GM19351 (cell line): ENCODE data around the gene CFAP299.
"Not testable (repeated sequence)": the region's sequence is repeated elsewhere in the genome, so short reads cannot be mapped to it uniquely, and the experiment has no call there.

ENCODE experiments used
- ATAC-seq: cut with Tn5 transposase; IDR thresholded peaks from one replicate; pipeline ENCODE4 v1.9.1; 2021; ENCODE audit warnings: mild to moderate bottlenecking, moderate library complexity; ENCODE audit not compliant: unreplicated experiment

Gene CFAP299

DNA sequence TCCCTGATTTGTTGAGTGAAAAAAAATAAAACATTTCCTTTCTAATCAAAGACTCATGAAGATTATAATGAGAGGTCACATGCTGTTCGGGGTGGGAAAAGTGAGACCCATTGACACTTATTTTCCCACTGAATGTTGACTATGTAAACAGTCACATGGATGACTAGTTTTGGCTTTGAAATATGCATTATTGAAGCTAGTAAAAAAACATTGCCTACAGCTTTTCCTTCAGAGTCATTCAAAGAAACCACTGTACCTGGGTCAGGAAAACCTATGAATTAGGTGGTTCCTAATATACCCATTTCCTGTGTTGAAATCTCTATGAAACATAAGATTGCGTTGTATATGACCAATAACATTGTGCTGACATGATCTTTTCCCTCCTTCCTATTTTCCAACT, 251.2 kb downstream of the CFAP299 start:
- no peak for ATAC-seq

DNA sequence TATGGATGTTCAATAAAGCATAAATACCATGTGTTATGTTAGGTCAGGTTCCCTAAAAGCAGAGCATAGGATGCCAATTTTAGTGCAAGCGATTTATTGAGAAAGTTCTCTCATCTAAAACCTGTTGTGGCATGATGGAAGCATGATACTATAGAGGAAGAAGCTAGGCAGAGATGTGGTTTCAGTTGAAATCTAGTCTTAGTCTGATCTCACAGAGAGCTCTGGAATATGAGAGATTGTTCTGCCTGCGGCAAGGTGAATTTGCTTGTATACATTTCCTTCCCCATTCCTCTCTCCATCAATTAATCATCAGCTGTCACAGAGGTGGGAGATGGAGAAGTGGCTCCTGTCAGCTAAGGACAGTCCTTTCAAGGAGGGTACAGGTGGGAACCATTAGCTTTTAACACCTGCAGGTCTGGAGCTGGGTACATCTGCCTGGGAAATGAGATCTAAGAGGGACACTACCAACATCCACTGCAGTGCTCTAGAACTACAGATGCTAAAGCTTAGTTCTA, 252.4 kb downstream of the CFAP299 start:
- ATAC-seq, result no peak

DNA sequence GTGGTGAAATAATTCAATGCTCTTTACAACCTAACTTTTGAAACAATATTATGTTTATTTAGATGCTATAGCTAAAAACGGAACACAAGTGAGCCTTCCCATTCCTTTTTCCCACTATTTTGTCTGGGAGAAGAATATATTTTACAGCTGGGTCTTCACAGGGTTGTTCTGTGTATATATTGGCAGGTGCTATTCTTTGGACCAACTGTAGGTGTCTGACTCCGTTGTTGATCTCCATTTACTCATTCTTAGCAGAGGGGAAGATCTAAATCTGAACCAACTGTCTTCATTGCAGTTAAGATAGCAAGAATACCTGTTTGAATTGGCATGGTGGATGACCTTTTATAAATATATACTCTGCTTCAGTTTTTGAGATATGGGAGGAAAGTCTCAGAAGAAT, 257.4 kb downstream of the CFAP299 start:
- ATAC-seq, result peak; percentile 81

DNA sequence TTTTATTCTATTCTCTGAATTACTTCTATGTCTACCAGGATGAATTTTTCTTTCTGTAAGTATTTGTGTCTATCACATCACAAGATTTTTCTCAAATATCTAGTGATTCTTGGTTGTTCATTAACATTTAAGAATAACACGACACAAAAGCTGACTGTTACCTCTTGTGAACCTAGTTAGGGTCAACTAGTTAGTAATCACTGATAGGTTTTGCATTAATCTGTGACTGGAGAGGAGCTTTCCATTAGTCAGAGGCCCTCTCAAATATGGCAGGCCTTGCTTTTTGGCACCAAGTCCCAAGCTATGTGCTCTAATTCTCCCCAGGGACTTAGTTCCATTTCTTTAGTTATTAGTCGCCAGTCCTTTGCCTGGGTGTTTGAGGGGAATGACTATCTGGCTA, 259.2 kb downstream of the CFAP299 start:
- no peak for ATAC-seq

DNA sequence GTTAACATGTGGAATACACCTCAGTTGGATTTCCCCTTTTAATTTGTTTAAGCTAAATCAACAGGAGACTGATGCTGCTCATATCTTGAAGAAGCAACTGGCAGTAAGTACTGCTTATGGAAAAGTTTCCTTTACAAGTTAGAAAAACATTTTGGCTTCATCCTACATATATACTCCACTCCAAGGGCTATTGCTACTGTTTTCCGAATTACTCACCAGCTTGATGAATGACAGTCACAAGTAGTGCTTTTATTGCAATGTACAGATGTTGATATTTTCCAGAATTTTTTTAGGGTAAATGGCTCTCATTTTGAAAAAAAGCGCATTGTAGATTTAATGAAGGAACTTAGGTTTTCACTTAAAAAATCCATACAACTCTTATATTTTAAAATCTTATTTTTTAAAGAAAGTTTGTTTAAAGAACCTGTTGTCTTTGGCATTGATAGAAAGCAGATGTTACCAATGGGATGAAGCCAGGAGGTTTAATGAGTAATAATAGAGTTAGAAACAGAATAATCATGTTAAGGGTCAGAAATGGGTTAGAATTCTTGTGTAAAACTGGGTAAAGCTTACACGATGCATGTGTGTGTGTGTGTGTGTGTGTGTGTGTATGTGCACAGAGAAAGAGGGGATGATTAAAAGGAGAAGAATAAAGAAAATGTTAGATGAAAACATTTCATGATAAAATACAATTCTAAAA, 272.9 kb downstream of the CFAP299 start:
- ATAC-seq, result no peak

DNA sequence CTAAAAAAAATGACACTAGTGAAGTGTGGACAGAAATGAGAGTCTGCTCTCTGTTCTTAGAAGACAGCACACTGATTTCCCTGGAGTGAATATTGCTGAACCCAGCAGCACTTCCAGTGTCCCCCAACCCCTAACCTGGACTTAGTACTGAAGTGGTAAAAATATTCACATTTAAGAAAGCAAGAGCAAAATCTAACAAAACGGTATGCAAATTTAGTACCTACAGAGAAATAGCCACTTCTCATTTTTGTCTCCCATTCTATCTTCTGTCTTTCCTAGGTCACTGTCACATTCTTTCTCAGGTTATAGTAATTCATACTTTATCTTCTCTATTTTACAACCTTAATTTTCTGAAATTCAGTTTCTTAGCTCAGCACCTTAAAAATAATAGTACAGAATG, 274.7 kb downstream of the CFAP299 start:
- ATAC-seq, result no peak

DNA sequence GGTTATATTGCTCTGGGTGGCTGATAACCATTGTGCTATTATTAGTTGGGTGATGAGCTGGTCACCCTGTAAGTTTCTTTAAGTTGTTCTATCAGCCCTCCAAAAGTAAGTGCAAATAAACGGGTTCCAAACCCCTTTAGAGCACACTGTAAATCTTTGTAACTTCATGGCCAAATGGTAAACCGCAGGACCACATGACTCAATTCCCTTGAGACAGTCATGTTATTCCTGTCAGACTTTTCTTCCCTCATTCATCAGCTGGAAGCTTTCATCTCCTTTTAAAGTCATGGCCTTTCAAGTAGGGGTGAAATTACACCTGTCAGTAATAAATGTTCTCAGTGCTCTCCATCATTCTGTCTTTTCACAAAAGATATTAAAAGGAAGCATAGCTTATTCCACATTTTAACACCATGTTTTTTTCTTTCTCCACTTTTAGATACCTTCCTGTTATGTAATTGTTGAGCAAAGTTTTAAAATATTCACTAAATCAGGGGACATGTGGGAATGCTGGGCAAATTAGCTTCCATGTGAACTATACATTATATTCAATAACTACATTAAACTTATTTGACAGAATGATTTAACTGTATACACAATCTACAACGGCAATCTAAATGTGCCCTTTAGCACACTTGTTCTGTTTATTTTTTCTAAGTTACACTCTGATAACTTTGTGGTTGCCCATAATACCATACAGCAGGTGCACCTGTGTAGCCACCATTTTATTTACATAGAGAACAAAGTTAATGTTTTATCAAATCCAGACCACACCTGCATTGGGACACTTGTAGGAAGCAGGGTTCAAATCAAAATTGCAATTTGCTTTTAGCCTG, 275.5 kb downstream of the CFAP299 start:
- ATAC-seq, result peak; percentile 83

DNA sequence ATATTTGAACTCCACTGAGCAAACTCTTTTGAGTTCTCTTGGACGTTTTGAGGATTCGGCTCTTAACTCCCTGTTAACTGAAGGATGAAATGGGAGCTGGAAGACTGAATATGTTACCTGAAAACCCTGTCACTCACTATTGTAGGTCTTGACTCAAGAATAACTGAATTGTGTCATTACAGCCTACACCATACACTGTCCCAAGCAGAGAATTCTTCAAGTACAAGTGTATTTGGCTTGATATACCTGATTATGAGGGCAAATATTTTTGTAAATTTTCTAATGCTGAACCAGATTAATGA, 276.1 kb downstream of the CFAP299 start:
- ATAC-seq, result peak; percentile 6

DNA sequence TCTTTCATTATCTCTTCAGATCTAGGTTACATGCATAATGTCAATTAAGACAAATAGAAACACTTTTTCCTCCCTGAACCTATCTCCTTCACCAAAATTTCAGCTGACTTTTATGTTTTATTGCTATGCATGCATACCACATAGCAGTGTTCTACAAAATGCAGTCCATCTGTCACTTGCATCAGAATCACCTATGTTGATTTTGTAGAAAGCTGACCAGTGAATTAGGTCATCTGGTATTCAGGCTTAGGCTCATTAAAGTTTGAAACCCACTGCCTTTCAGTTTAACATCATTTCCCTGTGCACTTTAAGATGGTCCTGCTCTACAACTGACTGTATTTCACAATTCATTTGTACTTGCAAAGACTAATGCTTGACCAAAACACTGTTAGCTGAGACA, 277.9 kb downstream of the CFAP299 start:
- no peak for ATAC-seq

DNA sequence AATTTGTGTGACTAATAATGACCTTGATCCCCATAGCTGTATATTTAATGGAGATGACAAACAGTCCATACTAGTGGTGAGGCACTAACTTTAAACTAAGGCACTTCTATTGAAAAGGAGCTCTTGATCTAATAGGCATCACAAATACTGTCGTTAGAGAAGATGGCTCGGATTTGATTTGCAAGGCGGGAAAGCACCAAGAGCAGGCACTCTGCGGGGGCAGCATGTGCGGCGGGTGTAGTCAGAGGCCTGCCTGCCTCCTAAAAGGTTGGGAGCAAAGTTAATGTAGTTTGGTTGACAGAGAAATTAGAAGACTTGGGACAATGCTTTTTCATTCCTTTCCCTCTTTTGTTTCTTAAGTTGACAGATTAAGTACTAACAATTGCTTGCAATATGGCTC, 278.8 kb downstream of the CFAP299 start:
- ATAC-seq, result no peak

DNA sequence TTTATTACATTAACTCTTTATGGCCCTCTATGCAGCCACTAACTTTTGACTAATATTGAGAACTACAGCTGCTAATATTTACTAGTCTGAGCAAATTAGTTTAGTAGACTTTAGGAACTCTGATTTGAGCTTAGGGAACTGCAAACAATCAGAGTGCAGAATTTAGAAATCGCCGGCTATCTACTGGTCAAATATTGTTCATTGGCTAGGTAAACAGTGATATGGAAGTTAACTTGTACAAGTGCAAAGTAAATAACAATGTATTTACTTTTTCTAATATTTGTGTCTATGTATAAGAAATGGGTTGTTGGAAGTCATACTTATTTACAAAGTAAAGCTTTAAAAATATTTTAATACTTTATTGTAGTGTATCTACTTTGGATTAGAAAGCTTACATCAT, 279.6 kb downstream of the CFAP299 start:
- no peak for ATAC-seq

DNA sequence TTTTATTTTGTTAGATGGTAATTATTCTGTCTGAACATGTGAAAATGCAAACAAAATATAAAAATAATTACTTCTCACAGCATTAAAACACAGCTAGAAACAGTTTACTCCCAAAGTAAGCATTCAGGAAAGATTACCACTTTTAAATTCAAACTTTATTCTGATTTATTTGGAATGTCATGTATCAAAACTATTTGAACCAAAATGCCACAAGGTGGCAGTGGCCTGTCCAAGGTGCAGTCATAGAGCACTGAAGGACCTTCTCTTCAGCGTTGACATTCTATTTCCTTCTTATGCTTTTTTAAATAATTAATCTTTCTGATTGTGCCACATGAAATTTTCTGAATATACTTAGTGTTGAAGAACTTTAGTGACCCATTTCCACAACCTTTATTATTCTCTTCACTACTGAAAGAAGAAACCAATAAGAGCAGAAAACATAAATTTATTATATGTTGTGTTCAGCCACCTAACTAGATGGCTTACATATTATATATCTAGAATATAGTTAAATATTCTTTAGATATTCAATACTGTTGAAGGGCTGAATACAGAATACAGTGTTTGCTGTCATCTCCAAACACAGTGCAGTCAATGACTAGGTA, 283.6 kb downstream of the CFAP299 start:
- no peak for ATAC-seq

DNA sequence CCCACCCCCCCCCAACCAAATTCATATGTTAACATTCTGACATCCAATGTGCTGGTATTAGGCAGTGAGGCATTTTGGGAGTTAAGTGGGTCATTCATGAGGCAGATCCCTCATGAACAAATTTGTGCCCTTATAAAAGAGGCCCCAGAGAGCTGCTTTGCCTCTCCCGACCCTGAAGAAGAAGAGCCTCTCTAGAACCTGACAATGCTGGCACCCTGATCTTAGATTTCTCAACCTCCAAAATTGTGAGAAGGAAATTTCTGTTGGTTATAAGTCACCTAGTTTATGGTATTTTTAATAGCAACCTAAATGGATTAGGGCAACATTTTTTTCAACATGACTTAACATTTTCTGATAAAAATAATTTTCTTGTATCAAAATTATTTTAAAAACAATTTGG, 296.3 kb downstream of the CFAP299 start:
- no peak for ATAC-seq

DNA sequence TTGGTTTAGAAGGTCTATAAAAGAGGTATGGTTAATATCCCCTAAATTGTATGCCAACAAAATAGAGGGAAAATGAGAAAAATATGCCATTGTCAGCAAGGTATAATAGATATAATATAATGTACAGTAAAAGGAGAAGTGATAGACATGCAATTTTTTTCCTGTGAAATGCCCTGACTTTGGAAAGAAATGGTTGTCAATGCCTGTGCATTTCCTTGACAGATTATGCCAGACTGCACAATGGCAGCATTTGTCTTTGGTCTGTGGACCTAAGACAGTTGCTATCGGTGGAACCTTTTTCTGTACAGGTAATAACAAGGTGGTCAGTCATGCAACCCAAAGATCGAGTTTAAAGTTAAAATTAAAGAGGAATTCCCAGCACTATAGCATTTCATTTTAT, 301.7 kb downstream of the CFAP299 start:
- no peak for ATAC-seq

DNA sequence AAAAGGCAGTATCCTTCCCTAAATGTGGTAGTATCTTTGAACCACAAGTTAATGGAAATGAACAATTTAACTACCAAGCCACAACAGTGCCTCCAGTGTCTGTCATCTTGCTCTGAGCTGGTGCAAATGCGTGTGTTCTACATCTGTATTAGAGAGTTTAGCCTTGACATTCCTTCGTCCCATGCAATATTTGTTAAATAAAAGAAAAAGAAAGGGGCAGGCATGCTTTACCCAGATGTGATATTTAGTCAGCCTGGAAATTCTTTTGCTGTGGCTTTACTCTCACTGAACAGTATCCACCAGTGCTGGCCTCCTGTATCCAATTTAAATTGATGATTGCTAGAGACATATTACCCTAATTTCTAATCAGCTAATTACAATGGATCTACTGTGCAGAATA, 310.5 kb downstream of the CFAP299 start:
- ATAC-seq, result no peak

DNA sequence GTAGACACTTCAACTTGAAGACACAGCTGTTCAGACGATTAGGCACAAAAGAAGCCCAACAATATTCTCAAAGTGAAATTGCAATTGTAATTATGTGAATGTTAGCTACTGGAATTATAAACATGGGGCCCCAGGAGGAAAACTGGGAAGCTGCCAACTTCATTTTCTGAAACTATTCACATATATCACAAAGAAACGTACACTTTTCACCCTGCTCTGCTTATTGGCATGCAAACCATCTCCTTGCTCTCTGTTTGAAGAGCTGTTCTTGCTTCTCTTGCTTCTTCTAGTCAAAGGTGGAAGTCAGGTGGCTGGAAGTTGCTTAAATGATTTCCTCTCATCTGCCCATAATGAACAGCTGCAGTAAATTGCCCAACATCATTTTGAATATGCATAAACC, 320.1 kb downstream of the CFAP299 start:
- ATAC-seq, result no peak

DNA sequence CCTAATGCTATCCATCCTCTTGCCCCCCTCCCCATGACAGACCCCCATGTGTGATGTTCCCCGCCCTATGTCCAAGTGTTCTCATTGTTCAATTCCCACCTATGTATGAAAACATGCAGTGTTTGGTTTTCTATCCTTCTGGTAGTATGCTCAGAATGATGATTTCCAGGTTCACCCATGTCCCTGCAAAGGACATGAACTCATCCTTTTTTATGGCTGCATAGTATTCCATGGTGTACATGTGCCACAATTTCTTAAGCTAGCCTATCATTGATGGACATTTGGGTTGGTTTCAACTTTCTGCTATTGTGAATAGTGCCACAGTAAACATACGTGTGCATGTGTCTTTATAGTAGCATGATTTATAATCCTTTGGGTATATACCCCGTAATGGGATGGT, 334.6 kb downstream of the CFAP299 start:
- not testable (repeated sequence) for ATAC-seq

DNA sequence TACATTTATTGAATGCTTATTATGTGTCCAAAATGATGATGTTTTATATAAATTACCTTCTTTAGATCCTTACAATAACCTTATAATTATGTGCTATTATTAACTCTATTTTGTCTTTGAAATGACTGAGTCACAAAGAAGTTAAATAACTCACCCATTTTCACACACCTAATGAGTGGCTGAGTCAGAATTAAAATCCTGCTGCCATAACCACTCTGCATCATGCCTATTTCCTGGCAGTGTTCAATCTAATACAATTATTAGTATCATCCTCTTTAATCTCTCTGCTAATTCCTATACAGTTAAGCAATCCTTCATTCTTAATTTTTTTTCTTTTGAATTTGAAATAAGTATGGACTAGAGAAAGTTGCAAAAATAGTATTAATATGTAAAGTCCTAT, 342.9 kb downstream of the CFAP299 start:
- ATAC-seq, result no peak

DNA sequence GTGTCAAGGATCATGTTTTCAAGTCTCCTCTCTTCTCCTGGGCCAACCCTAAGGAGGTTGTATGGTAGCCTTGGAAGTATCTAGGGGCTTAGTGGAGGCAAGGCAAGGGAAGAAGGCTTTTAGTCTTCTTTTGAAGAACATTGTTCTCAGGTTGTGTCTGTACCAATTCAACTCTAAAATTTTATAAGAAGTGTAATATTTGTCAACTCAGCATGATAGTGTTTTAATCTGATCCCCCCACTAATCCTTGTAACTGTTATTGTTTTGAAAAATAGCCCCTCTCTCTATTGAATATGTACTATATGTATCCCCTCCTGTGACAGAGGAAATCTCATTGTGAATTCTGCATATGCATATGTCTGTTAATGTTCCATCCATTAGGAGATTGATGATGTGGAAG, 345.4 kb downstream of the CFAP299 start:
- no peak for ATAC-seq

DNA sequence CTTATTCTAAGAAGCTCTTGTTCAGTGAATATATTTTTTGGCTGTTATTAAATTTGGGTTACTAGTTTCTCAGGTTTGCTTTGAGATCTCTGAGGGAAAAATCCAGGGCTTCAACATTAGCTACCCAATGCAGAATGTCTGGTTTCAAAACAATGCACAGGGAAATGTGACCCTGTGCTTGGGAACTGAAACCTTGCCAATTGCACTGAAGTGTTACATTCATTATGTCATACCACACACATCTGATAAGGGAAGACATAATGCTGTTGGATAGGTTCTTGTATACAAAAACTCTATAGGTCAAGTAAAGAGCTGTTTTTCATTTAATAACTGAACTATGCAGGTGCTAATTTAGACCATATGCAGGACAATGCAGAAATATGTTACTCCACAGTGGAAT, 349.7 kb downstream of the CFAP299 start:
- no peak for ATAC-seq

DNA sequence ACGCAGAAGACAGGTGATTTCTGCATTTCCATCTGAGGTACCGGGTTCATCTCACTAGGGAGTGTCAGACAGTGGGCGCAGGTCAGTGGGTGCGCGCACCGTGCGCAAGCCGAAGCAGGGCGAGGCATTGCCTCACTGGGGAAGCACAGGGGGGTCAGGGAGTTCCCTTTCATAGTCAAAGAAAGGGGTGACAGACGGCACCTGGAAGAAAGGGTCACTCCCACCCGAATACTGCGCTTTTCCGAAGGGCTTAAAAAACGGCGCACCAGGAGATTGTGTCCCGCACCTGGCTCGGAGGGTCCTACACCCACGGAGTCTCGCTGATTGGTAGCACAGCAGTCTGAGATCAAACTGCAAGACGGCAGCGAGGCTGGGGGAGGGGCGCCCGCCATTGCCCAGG, 352.2 kb downstream of the CFAP299 start:
- ATAC-seq, result not testable (repeated sequence)

DNA sequence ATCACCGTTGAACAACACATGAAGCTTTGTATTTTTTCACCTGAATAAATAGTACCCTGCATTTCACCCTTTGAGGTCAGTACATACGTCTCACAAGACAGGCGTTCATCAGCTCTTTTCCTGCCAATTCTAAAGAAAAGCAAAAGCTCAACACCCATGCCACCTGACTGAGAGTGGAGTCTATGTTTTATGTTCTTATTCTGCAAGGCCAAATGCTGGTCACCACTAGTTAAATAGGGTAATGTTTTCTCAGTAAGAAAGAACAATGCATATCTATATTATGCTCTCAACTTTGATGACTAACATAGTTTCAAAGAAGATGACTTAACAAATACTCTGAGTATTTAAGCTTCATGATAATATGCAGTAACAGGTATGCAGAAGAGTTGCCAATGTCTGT, 358.6 kb downstream of the CFAP299 start:
- no peak for ATAC-seq
